ENCODE results near the gene EIF2B5.

- TF ChIP-seq CTCF (IDR thresholded peaks at IDR 0.05; ENCODE audit: poor library complexity) (no peak), EZH2phosphoT487 (IDR thresholded peaks at IDR 0.05; ENCODE audit: low read depth, severe bottlenecking, unreplicated experiment) (no peak)
Observed at GRCh38 chr3:184183679-184184078, 48.5 kb downstream of the EIF2B5 start.

Measured in hepatocyte (in vitro differentiated cells).